GM20000 (cell line): Measurements from ENCODE around the gene SUGCT.

Experiments
- DNase-seq: peaks from one replicate; pipeline ENCODE4 v3.0.0; 2012; ENCODE audit warnings: low spot score
- TF ChIP-seq, protein P1 (sequence below): IDR thresholded peaks from 2 replicates; pipeline ENCODE4 v1.5.1; 2012; ENCODE audit warnings: mild to moderate bottlenecking, control low read depth; ENCODE audit errors: extremely low read depth, missing control alignments

The SUGCT gene

DNA sequence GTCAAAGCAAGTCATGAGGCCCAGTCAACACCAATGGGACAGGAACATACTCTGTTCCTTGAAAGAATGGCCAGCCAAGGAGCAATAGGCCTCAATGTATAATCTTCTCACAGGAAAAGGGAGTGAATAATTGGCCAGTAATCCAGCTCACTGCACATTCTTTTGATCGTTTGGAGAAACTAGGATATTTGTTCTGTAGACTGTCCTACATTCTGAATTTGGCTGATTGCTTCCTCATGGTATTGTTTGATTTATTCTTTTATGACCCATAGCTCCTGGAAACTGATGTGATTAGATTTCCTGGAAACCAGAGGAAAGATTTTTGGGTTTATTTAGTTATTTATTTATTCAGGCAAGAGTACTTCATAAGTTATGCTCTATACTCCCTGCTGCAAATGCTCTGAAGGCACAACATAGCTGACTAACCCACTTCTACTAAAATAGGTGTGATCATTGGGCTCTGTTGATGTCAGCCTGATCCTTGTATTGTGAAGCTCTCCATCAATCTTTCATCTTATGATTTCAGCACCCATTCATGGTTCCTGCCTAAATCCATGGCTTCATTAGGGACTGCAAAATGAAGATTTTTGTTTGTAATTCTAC, 745.2 kb downstream of the SUGCT start:
- TF ChIP-seq, protein P1, sequence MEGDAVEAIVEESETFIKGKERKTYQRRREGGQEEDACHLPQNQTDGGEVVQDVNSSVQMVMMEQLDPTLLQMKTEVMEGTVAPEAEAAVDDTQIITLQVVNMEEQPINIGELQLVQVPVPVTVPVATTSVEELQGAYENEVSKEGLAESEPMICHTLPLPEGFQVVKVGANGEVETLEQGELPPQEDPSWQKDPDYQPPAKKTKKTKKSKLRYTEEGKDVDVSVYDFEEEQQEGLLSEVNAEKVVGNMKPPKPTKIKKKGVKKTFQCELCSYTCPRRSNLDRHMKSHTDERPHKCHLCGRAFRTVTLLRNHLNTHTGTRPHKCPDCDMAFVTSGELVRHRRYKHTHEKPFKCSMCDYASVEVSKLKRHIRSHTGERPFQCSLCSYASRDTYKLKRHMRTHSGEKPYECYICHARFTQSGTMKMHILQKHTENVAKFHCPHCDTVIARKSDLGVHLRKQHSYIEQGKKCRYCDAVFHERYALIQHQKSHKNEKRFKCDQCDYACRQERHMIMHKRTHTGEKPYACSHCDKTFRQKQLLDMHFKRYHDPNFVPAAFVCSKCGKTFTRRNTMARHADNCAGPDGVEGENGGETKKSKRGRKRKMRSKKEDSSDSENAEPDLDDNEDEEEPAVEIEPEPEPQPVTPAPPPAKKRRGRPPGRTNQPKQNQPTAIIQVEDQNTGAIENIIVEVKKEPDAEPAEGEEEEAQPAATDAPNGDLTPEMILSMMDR = no peak
- DNase-seq = no peak

DNA sequence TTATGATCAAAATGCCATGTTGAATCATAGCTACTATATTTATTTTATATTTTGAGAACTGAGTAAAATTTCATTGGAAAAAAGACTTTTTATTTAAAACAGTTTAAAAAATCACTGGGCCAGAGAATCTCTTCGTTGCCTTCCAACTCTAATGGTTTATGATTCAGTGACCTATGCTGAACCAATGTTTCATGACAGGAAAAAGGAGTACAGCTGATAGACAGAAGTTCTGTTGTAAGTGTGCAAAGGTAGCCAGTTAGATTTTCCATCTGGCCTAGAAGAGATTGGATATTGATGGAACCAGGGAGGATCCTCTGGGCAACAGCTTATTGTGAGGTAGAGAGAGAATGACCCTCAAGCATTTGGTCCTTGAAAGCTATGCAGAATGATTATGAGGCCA, 745.8 kb downstream of the SUGCT start:
- no peak for DNase-seq
- TF ChIP-seq, protein P1 = no peak

DNA sequence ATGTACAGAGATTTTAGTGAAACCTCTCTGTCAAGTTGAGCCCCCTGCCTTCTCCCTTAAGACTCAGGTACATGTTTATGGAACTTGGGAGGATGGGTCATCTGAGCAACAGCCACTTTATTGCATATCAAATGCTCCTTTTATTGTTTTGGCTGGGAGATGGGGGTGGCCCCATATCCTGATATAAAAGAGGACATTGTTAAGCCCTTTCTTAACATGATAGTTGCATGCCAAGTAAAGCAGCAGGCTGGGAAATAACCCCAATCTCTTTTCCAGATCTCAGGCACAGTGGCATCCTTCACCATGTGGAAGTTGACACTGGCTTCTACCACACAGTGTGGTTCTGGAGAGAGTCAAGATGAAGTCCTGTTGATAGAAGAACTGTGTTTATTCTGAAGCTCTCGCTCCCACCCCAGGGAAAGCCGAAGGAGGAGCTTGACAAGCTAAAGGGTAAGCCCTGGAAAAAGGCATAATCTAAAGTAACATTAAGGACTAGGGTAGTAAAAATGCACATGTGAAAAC, 746.7 kb downstream of the SUGCT start:
- DNase-seq = no peak
- TF ChIP-seq, protein P1 = no peak

DNA sequence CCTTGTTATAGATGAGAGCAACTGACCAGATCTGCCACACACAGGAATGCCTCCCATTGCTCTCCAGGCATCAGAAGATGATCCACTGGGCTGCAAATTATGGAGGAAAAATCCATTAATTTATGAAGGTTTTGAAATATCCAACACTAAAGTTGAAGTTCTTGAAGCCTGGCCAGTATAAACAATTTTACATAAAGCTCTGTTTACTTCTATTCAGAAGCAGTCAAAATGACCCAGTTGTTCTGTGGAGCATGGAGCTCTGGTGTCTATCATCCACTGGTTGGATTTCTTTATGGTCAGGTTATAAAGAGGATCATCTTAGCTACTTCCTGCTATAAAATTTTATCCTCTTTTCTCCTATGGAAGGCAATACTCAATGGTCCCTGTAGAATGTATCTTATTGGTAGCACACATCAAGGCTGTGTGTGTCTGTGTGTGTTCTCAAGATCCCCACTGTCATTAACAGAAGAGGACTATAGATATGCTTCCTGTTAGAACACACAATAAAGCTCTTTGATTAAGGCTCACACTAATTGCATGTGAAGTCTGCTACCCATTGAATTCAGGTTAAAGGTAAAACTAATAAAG, 747.4 kb downstream of the SUGCT start:
- DNase-seq = no peak
- TF ChIP-seq, protein P1 = no peak

DNA sequence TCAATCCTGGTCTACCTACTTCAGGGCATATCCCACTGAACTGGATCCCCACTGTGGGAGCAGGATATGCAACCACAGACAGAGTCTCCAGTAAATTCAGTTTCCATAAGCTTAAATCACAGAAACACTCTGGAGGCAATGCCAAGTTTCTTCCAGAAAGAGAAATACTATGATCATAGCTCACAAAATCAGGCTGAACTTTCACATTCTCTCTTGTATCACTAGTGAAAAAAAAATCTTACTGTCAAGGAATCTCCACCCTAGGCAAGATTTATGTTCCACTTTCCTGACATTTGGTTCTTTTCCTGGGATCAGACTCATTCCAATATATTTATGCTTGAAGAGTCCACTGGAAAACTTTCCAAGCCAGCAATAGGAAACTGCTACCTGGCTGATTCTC, 749.0 kb downstream of the SUGCT start:
- DNase-seq = no peak
- TF ChIP-seq, protein P1 = no peak

DNA sequence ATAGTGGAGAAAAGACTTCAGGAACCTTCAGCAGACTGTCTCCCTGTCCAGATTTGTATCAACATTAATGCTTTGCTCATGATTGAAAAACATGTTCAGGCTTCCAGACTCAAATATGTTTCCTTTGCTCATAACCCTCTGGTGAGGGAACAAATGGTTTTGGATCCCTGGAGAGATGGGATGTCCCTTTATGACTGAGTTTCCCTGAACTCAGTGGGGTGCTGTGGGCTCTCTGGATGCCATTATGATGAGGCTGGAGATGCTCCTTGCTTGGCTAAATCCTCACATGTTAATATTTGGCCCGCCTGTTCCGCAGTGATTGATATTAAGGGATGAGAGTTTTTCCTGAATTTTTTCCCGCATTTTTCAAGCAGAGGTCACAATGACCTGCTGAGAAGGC, 749.4 kb downstream of the SUGCT start:
- TF ChIP-seq, protein P1 = no peak
- DNase-seq = no peak

DNA sequence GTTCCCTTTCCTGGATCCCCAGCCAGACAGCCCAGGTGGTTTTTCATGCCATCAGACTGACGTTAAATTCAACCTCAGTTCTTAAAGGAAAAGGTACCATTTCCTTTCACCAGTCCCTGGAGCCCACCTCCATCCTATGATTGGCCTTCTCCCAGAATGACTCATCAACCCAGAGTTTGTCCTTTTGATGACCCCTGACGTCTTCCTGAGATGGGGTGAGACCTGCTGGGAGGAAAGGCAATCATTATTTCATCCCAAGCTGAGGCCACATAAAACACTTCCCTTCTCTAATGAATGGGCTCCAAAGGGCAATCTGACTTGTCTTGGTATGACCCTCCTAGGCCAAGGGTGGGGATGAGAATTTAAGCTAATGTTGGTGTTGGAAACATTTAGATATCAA, 750.7 kb downstream of the SUGCT start:
- no peak for DNase-seq
- TF ChIP-seq, protein P1 = no peak
